IMR-90 (cell line): Measurements from ENCODE around the gene DDX10. TPM values are rescaled to one million over a fixed set of nuclear protein-coding genes. Genes with fewer than 3 reads are reported as not detected.
A peak's percentile ranks its signal among the peaks of the same experiment; 100 is the strongest.

Experiments
- ATAC-seq: fragments of 200-7000 bp; cut with Tn5 transposase; 2 replicates; pipeline ENCODE4 v1.9.1; 2020; ENCODE audit warnings: low read depth, mild to moderate bottlenecking, moderate library complexity
- BruUV-seq: library from RNA; stranded (reverse); fragments of 400-500 nt; replicated peaks from 2 replicates; lab custom pipeline; 2021; lab: Mats Ljungman, UMichigan
- CTCF ChIA-PET: fragments of 300-600 bp; formaldehyde crosslinking; extraction: SDS; loops from one replicate; lab custom pipeline; 2021; ENCODE audit warnings: antibody characterized with exemption; lab: Yijun Ruan, JAX
- POLR2A ChIA-PET: fragments of 300-600 bp; sonication (Branson Sonifier 250); formaldehyde crosslinking; loops from one replicate; lab custom pipeline; 2022; ENCODE audit warnings: antibody characterized with exemption; ENCODE audit not compliant: unreplicated experiment; lab: Charles Lee
- DNase-seq: peaks from one replicate; pipeline ENCODE4 v3.0.0; 2013
- H2AFZ ChIP-seq: replicated peaks from 2 replicates; pipeline ENCODE3; 2013; ENCODE audit warnings: low read length, mild to moderate bottlenecking; ENCODE audit not compliant: poor library complexity
- H2AK5ac ChIP-seq: 2 replicates; pipeline ENCODE4 v1.6.1; 2013; ENCODE audit warnings: low read depth, low read length, inconsistent platforms
- H2AK9ac ChIP-seq: replicated peaks from 2 replicates; pipeline ENCODE3; 2013; ENCODE audit warnings: mild to moderate bottlenecking, low read depth, low read length, moderate library complexity; ENCODE audit not compliant: poor library complexity
- H2BK120ac ChIP-seq: 2 replicates; pipeline ENCODE4 v1.6.1; 2013; ENCODE audit warnings: low read depth, low read length, inconsistent platforms
- H2BK15ac ChIP-seq: 3 replicates; pipeline ENCODE4 v1.6.1; 2013; ENCODE audit warnings: low read depth, low read length, inconsistent platforms
- H2BK20ac ChIP-seq: 2 replicates; pipeline ENCODE4 v1.6.1; 2013; ENCODE audit warnings: low read depth, mild to moderate bottlenecking, inconsistent platforms, low read length, moderate library complexity
- H2BK5ac ChIP-seq: 2 replicates; pipeline ENCODE4 v1.6.1; 2013; ENCODE audit warnings: mild to moderate bottlenecking, low read depth, low read length, inconsistent platforms; ENCODE audit not compliant: poor library complexity, severe bottlenecking
- H3K14ac ChIP-seq: replicated peaks from 2 replicates; pipeline ENCODE4 v1.6.1; 2013; ENCODE audit warnings: low read depth, low read length, inconsistent platforms
- H3K18ac ChIP-seq: 2 replicates; pipeline ENCODE4 v1.6.1; 2013; ENCODE audit warnings: low read depth, low read length, control low read depth
- H3K23ac ChIP-seq: 2 replicates; pipeline ENCODE4 v1.6.1; 2013; ENCODE audit warnings: low read depth, low read length, inconsistent platforms
- H3K27ac ChIP-seq: 2 replicates; pipeline ENCODE4 v1.5.1; 2013; ENCODE audit warnings: mild to moderate bottlenecking, control low read depth, low read length; ENCODE audit not compliant: insufficient read depth
- H3K27me3 ChIP-seq: 2 replicates; pipeline ENCODE4 v1.6.1; 2013; ENCODE audit warnings: low read length; ENCODE audit not compliant: control insufficient read depth, insufficient read depth
- H3K36me3 ChIP-seq: 2 replicates; pipeline ENCODE4 v1.6.1; 2013; ENCODE audit warnings: low read length, mixed read lengths; ENCODE audit not compliant: control insufficient read depth, insufficient read depth
- H3K4ac ChIP-seq: 2 replicates; pipeline ENCODE4 v1.6.1; 2013; ENCODE audit warnings: low read depth, low read length, inconsistent platforms
- H3K4me1 ChIP-seq: 2 replicates; pipeline ENCODE4 v1.6.1; 2013; ENCODE audit warnings: low read length, mixed read lengths; ENCODE audit not compliant: control insufficient read depth, insufficient read depth
- H3K4me2 ChIP-seq: 2 replicates; pipeline ENCODE4 v1.6.1; 2013; ENCODE audit warnings: low read depth, mild to moderate bottlenecking, control low read depth, low read length, moderate library complexity
- H3K4me3 ChIP-seq: 2 replicates; pipeline ENCODE4 v1.5.1; 2013; ENCODE audit warnings: low read depth, mild to moderate bottlenecking, control low read depth, low read length, moderate library complexity; ENCODE audit not compliant: insufficient read depth
- H3K56ac ChIP-seq: 2 replicates; pipeline ENCODE4 v1.6.1; 2013; ENCODE audit warnings: low read length, inconsistent platforms; ENCODE audit not compliant: insufficient read depth; ENCODE audit errors: extremely low read depth
- H3K79me1 ChIP-seq, 2 experiments: 2 replicates each; pipeline ENCODE4 v1.6.1; 2013; ENCODE audit warnings: low read length in 2 of 2, inconsistent platforms in 1 of 2, low read depth in 1 of 2
- H3K9ac ChIP-seq: 2 replicates; pipeline ENCODE4 v1.6.1; 2013; ENCODE audit warnings: low read depth, low read length, control low read depth
- H3K9me1 ChIP-seq: 2 replicates; pipeline ENCODE4 v1.6.1; 2013; ENCODE audit warnings: low read length, inconsistent platforms; ENCODE audit not compliant: insufficient read depth
- H3K9me3 ChIP-seq: 2 replicates; pipeline ENCODE4 v1.6.1; 2013; ENCODE audit warnings: low read length; ENCODE audit not compliant: control insufficient read depth, insufficient read depth
- H4K20me1 ChIP-seq: 2 replicates; pipeline ENCODE4 v1.6.1; 2013; ENCODE audit warnings: low read length, inconsistent platforms; ENCODE audit not compliant: insufficient read depth
- H4K5ac ChIP-seq: 2 replicates; pipeline ENCODE4 v1.6.1; 2013; ENCODE audit warnings: mild to moderate bottlenecking, low read depth, low read length, control low read depth
- H4K8ac ChIP-seq, 2 experiments: 2 replicates each; pipeline ENCODE4 v1.6.1; 2013; ENCODE audit warnings: low read depth in 2 of 2, low read length in 2 of 2, control low read depth in 1 of 2, inconsistent platforms in 1 of 2
- H4K91ac ChIP-seq: 2 replicates; pipeline ENCODE4 v1.6.1; 2013; ENCODE audit warnings: low read depth, low read length, inconsistent platforms; ENCODE audit not compliant: insufficient read depth
- CEBPB ChIP-seq: IDR thresholded peaks from 2 replicates; pipeline ENCODE4 v1.6.1; 2012; ENCODE audit warnings: low read depth, low read length, improper control_type of control experiment
- ELK1 ChIP-seq: fragments of 150-350 bp; IDR thresholded peaks from 2 replicates; pipeline ENCODE4 v1.6.1; 2016; ENCODE audit warnings: low read depth, mild to moderate bottlenecking, low read length, moderate library complexity, borderline replicate concordance
- FOS ChIP-seq: fragments of 150-350 bp; IDR thresholded peaks from 2 replicates; pipeline ENCODE4 v1.6.1; 2016; ENCODE audit warnings: low read depth, low read length
- MXI1 ChIP-seq: IDR thresholded peaks from 2 replicates; pipeline ENCODE4 v1.6.1; 2012; ENCODE audit warnings: low read depth, mild to moderate bottlenecking, low read length, moderate library complexity, borderline replicate concordance
- RAD21 ChIP-seq: IDR thresholded peaks from 2 replicates; pipeline ENCODE4 v1.6.1; 2012; ENCODE audit warnings: low read length, improper control_type of control experiment
- SMC3 ChIP-seq: fragments of 150-350 bp; IDR thresholded peaks from 2 replicates; pipeline ENCODE4 v1.6.1; 2016; ENCODE audit warnings: low read depth, mild to moderate bottlenecking, antibody characterized with exemption, low read length, moderate library complexity
- WGBS, 2 experiments: methylation state at CpG; one replicate each; pipeline versions ENCODE4 v1.1.5 to v1.1.7; 2013; ENCODE audit warnings: missing lambda C conversion rate in 2 of 2; ENCODE audit not compliant: insufficient read length in 1 of 2; ENCODE audit errors: extremely low coverage in 2 of 2; 5-methylcytosine and 5-hydroxymethylcytosine counted together
- dilution Hi-C: fragments of 300-500 bp; cut with HindIII; formaldehyde crosslinking; loops from one replicate; pipeline ENCODE4 v1.14.3; 2018; ENCODE audit warnings: low sequenced_read_pairs; ENCODE audit not compliant: unreplicated experiment
- in situ Hi-C: fragments of 300-500 bp; cut with MboI; formaldehyde crosslinking; loops from 3 replicates; pipeline ENCODE4 v1.14.3; 2019; ENCODE audit warnings: low sequenced_read_pairs, inconsistent platforms, mixed read lengths
- intact Hi-C: fragments of 100-400 bp; cut with micrococcal nuclease; formaldehyde crosslinking; loops from 2 replicates; pipeline ENCODE4 v1.10.0; 2022
- polyA plus RNA-seq, 3 experiments: library from polyadenylated mRNA; depleted of rRNA; stranded (reverse); fragments of >200 nt; gene quantifications; 2 replicates each; pipeline ENCODE4 v1.2.3, GENCODE V29; 2012; ENCODE audit warnings: low replicate concordance in 1 of 3
- total RNA-seq: library from RNA; depleted of rRNA; stranded (reverse); fragments of >200 nt; gene quantifications from 2 replicates; pipeline ENCODE4 v1.2.3, GENCODE V29; 2012

The DDX10 gene
- total and polyA plus RNA-seq, 2 of the 4 experiments (the other 2 are of a cell fraction), result 20.0 to 31.9 TPM

- TF ChIP-seq CEBPB (no peak), SMC3 (no peak), RAD21 (no peak), MXI1 (no peak), FOS (no peak), ELK1 (no peak)
- H3K4me3 ChIP-seq, result no peak overlapping the region
- H3K9ac ChIP-seq, result no peak overlapping the region
- no TSS peak for BruUV-seq
- H3K9me1 ChIP-seq, result no peaks in the 10 kb centered on the region
- no peaks in the 10 kb centered on the region for H3K27me3 ChIP-seq
- H3K79me1 ChIP-seq, result peaks cover 5 to 11% of the 10 kb centered on the region in 2 experiments; a peak in 2 of 4 replicates
- dilution Hi-C loops (no loop called here), intact Hi-C loops (no loop called here), in situ Hi-C loops (no loop called here)
- H3K56ac ChIP-seq, result no peak overlapping the region
- H2BK15ac ChIP-seq, result no peak overlapping the region
- no peak for ATAC-seq
- H3K4me2 ChIP-seq, result no peak overlapping the region
- no peak overlapping the region for H3K18ac ChIP-seq
- CTCF ChIA-PET, result no interaction called here
- WGBS, 2 experiments, result no CpG with 5 or more reads among the region's 1 CpG
- H2BK120ac ChIP-seq, result no peak overlapping the region
- no peak overlapping the region for H4K91ac ChIP-seq
- no peak for DNase-seq
- 0 out of 2 replicates have a peak overlapping the region, but pooled peaks have one; percentile 29 for H3K14ac ChIP-seq
- no peak overlapping the region for H2BK20ac ChIP-seq
- no peak overlapping the region for H3K27ac ChIP-seq
- no peak overlapping the region for H2BK5ac ChIP-seq
- H4K20me1 ChIP-seq, result no peaks in the 10 kb centered on the region
- H3K4me1 ChIP-seq, result peaks cover 1% of the 10 kb centered on the region; the same call in 1 of the 2 replicates
- no peak overlapping the region for H4K8ac ChIP-seq
- no peak overlapping the region for H3K23ac ChIP-seq
- POLR2A ChIA-PET, result no interaction called here
- H3K9me3 ChIP-seq, result no peaks in the 10 kb centered on the region
- H2AK9ac ChIP-seq, result no peak overlapping the region
- H3K36me3 ChIP-seq, result no peaks in the 10 kb centered on the region
- H2AFZ ChIP-seq, result no peak overlapping the region
- no peak overlapping the region for H2AK5ac ChIP-seq
- no peak overlapping the region for H4K5ac ChIP-seq
- no peak overlapping the region for H3K4ac ChIP-seq
Observed at GRCh38 chr11:108818971-108819370, 154.1 kb downstream of the DDX10 start.
